Dendritic cell treated with granulocyte-macrophage colony-stimulating factor and Interleukin-4, amounts not matched to agents 40 ng/mL and 50 ng/mL, for 4 days (primary cell): ENCODE results near the gene PAX8.
A peak's percentile ranks its signal among the peaks of the same experiment; 100 is the strongest.

Experiments
- H3K27ac Mint-ChIP-seq: one replicate; pipeline ENCODE4 v1.8.0; 2022; ENCODE audit warnings: mild to moderate bottlenecking, mixed read lengths
- H3K27me3 Mint-ChIP-seq: one replicate; pipeline ENCODE4 v1.8.0; 2022; ENCODE audit warnings: mild to moderate bottlenecking, mixed read lengths
- H3K36me3 Mint-ChIP-seq: one replicate; pipeline ENCODE4 v1.8.0; 2022; ENCODE audit warnings: low read depth, mixed read lengths
- H3K4me1 Mint-ChIP-seq: one replicate; pipeline ENCODE4 v1.8.0; 2022; ENCODE audit warnings: low read depth, mixed read lengths
- H3K4me3 Mint-ChIP-seq: one replicate; pipeline ENCODE4 v1.8.0; 2022; ENCODE audit warnings: mild to moderate bottlenecking, moderate library complexity, mixed read lengths
- H3K9me3 Mint-ChIP-seq: one replicate; pipeline ENCODE4 v1.8.0; 2022; ENCODE audit warnings: mixed read lengths
- intact Hi-C: fragments of 100-400 bp; cut with micrococcal nuclease; formaldehyde crosslinking; loops from one replicate; pipeline ENCODE4 v1.15.0; 2022

The PAX8 gene

DNA sequence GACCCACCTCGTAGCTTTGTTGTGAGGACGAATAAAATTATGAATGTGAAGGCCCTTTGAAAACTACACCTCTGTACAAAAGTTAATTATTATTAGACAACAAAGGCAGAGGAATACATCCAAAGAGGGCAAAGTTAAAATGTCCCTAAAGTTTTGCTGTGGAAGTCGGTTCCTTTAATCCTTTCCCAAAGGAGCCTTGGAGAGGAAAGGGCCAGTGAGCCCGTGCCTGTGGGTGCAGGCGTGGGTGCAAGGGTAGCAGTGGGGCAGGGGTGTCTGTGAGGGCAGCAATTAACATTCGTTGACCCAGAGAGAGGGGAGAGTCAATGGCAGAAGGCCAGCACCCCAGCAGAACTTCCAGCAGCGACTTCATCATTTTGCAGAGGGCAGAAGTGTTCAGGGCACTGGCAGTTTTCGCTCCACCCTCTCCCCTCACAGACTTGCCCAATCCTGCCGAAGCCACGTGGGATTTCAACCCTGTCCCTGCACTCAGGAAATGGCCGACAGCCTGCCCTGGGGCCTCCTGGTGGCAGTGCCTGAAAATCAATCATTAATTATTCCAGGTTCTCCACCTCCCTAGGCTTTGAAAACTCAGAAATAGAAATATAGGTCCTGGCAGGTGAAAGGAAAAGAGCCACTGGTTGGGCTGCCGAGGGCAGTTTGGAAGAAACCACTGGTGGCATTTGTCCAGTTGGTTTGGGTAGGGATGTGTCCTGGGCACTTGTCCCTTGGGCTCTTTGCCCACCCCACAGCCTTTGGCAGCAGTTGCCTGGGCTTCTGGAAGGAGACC lies 4.2 kb upstream of the PAX8 start:
- Mint-ChIP-seq H3K4me3 (no peak overlapping the region), H3K9me3 (no peaks in the 10 kb centered on the region), H3K27ac (peak overlapping the region; percentile 33), H3K27me3 (peaks cover 30% of the 10 kb centered on the region), H3K36me3 (no peaks in the 10 kb centered on the region), H3K4me1 (peaks cover 14% of the 10 kb centered on the region)
- intact Hi-C loops, result no loop called here

DNA sequence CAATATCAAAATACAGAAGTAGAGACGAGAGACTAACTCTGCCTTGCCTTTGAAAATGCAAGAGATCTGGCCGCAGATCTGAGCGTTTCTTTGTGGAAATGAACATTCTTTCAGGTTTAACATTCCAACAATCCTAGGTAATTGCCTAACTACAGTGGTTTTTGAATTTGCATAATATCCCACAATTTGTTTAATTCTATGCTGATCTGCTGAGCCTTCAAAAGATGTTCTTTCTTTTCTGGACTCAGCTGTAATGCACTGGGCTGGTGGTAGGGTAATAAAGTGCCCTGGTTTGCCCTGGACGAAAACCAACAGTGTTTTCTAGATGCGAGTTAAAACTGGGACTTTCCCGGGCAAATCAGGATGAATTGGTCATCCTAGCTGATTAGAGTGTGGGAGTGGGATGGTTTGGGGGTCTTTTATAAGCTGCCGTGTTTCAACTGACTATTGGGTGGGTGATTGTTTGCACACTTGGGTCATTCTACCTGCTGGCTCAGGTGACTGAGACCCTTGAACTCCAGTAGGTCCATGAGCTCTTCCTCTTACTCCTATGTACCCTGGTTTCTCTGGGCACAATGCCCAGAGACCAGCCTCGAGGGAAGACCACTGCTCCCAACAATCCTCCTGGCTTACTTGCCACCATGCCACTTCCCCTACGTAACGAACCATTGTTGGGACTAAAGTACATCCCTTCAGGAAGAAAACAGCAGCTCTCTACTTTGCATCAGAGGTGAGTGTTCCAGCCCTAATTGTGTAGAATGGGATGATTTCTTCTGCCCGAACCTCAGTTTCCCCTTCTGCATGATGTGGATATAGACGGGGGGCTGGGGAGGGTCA lies 3.4 kb upstream of the PAX8 start:
- H3K36me3 Mint-ChIP-seq, result no peaks in the 10 kb centered on the region
- H3K27me3 Mint-ChIP-seq, result peaks cover 34% of the 10 kb centered on the region
- intact Hi-C loops, result no loop called here

DNA sequence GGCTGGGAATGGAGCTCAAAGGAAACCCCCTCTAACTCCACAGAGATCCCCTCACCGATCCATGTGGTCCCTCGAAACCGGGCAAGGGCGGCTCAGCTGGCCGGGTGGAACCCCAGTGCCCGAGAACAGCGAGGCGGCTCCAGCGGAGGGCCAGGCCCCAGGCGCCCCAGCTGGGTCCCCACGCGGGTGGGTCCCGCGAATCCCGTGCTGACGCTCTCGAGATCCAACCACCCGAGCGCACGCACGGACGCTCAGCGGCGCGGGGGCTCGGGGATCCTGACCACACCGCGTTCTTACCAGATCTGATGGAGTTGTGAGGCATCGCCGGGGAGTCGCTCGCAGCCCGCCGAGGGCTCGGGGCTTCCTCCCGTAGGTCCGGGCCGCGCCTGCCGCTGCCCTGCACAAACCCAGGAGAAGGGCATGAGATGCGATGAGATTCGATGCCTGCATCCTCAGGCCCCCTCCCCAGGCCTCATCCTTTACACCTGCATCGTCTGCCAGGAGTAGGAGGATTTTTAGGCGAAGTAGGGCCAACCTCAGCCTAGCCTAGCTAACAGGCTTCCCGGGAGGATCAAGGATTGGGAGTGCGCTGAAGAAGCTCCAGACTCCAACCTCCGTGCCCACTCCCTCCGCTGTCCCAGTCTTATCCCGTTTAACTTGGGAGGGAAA lies 514 bp downstream of the PAX8 start:
- no peaks in the 10 kb centered on the region for H3K9me3 Mint-ChIP-seq
- H3K4me3 Mint-ChIP-seq, result no peak overlapping the region
- H3K4me1 Mint-ChIP-seq, result peaks cover 19% of the 10 kb centered on the region
- H3K27ac Mint-ChIP-seq, result no peak overlapping the region
- intact Hi-C loops, result no loop called here
- peaks cover 70% of the 10 kb centered on the region for H3K27me3 Mint-ChIP-seq
- H3K36me3 Mint-ChIP-seq, result no peaks in the 10 kb centered on the region

More for the DNA sequence above, 3.4 kb upstream of the PAX8 start:
- H3K27ac Mint-ChIP-seq, result peak overlapping the region; percentile 33
- no peak overlapping the region for H3K4me3 Mint-ChIP-seq
- peaks cover 20% of the 10 kb centered on the region for H3K4me1 Mint-ChIP-seq
- H3K9me3 Mint-ChIP-seq, result no peaks in the 10 kb centered on the region

DNA sequence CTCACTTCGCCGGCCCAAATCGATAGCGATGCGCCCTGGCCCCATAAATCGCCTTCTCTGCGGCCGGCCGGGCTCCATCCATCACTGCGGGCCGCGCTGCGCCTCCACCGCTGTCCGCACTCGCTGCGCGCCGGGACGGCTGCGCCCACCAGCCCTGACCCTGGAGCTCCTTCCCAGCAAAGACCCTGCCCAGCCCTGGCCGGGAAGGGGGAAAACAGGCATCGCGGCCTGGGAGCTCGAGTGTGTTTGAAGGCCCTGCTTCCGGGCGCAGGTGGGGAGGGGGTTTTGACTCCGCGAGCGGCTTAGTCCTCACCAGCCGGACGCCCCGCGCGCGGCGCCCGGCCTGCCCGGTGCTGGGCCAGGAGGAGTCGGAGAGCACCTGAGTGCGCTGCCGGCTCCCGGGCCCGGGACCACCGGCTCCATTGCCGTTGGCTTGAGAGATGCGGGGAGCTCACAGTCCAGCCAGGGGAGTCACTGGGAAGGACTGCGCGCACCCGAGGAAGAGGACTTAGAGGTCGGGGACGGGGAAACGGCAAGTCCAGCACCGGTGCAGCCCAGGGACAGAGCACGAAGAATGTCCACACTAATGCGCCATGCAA lies 1.1 kb downstream of the PAX8 start:
- Mint-ChIP-seq H3K36me3 (no peaks in the 10 kb centered on the region), H3K27me3 (peaks cover 74% of the 10 kb centered on the region), H3K4me3 (no peak overlapping the region), H3K9me3 (no peaks in the 10 kb centered on the region), H3K27ac (no peak overlapping the region), H3K4me1 (peaks cover 15% of the 10 kb centered on the region)
- intact Hi-C loops, result no loop called here

DNA sequence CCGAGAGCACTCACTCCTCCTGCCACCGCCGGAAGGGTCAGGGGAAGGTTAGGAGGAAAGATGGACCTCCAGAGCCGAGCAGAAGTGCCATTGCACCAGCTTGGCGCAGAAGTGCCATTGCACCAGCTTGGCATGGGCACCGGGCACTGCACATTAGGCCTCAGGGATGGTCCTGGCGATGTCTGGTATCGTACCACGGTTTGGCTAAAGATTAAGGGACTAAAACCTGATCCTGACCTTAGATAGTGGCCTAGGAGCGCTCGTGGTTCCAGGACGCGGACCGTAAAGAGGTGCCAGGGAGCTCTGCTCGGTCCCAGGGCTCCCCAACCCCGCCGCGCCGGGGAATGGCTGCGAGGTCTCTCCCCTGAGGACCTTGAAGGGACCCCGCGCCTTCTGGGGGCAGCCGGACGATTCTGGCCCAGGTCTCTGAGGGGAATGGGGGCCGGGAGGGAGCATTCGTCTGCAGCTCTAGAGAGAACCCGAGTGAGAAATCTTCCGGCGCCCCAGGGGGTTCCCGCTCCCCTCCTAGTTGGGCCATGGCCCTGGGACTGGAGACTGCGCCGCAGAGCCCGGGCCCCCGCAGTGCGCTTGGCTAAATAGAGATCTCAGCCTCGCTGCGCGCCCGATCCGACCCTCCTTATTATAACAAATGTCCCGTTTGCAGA lies 1.8 kb downstream of the PAX8 start:
- H3K4me1 Mint-ChIP-seq, result peaks cover 15% of the 10 kb centered on the region
- H3K9me3 Mint-ChIP-seq, result no peaks in the 10 kb centered on the region
- no peak overlapping the region for H3K27ac Mint-ChIP-seq
- H3K36me3 Mint-ChIP-seq, result no peaks in the 10 kb centered on the region
- peaks cover 81% of the 10 kb centered on the region for H3K27me3 Mint-ChIP-seq
- intact Hi-C loops, result no loop called here
- no peak overlapping the region for H3K4me3 Mint-ChIP-seq

DNA sequence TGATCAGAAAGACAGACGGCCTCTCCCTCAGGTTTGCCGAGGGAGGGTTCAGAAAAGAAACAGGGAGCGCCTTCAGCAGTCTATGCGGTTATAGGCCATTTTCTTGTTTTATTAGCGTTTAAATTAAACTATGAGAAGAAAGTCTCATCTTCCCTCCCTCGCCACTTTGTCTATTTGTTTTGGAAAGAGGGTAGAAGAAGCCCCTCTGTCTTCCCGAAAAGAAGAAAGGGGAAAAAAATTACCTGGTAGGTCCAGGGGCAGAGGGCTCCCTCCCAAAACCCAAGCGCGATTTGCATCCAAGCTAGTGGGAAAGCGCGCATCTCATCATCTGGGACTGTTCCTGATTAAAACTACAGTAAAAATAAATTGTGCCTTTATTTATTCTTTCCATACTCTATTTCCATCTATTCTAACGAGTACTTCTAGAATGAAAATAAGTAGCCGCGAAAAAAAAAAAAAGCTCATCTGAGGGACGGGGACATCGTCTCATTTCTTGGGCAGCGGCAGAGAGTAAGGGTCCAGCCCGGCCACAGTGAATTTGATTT lies 2.4 kb downstream of the PAX8 start:
- intact Hi-C loops, result no loop called here
- peaks cover 87% of the 10 kb centered on the region for H3K27me3 Mint-ChIP-seq
- no peaks in the 10 kb centered on the region for H3K9me3 Mint-ChIP-seq

DNA sequence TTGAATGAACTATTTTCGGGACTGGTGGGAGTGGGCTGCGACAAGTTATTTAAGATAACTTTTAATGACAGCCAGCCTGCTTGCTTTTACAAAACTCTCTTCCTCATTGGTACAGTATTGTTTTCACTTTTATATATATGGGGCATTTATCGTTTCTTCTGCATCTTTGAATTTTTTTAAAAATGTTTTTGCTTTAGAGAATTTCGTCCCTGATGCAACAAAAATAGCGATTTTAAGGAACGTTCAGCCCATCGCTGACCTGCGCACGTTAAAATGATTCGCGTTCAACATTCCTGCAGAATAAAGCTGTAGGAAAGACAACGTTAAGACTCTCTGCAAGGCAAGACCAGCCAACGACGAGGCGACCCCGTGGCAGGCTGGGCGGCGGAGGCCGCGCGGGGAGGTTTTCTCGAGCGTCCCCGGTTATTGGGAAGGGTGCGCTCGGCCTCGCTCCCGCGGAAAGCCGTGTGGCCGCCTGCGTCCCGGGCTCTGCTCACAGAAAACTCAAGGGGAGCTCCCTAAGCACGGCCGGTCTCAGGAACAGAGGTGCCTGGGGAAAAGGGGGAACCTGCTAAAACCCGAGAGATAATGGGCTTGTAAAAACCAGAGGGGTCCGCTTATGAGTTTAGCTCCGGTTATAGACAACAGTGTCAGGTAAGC lies 3.0 kb downstream of the PAX8 start:
- H3K27me3 Mint-ChIP-seq, result peaks cover 93% of the 10 kb centered on the region
- peaks cover 15% of the 10 kb centered on the region for H3K4me1 Mint-ChIP-seq
- intact Hi-C loops, result no loop called here
- H3K9me3 Mint-ChIP-seq, result no peaks in the 10 kb centered on the region
- H3K4me3 Mint-ChIP-seq, result no peak overlapping the region
- H3K36me3 Mint-ChIP-seq, result no peaks in the 10 kb centered on the region
- H3K27ac Mint-ChIP-seq, result no peak overlapping the region

More for the DNA sequence above, 2.4 kb downstream of the PAX8 start:
- peaks cover 15% of the 10 kb centered on the region for H3K4me1 Mint-ChIP-seq
- no peak overlapping the region for H3K4me3 Mint-ChIP-seq
- no peaks in the 10 kb centered on the region for H3K36me3 Mint-ChIP-seq
- H3K27ac Mint-ChIP-seq, result no peak overlapping the region

DNA sequence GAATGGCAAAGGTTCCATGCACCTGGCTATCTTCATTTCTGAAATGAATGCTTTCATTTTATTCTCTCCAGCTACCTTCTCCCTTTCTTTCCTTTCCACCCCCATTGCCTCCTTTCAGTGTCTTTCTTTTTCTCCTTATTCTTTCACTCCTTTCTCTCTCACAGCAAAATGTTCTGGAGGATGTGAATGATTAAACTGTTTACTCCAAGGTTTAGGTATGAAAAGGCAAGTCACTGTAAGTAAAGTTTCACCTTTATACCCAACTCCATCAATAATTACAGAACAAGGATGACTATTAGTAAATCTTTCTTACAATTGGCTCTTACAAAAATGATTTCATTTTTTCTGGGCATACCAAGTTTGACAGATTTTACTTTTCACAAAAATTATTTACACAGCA lies 4.3 kb downstream of the PAX8 start:
- intact Hi-C loops, result no loop called here
- Mint-ChIP-seq H3K27ac (no peak overlapping the region), H3K9me3 (no peaks in the 10 kb centered on the region), H3K27me3 (peaks cover 89% of the 10 kb centered on the region), H3K4me3 (no peak overlapping the region), H3K36me3 (no peaks in the 10 kb centered on the region), H3K4me1 (peaks cover 15% of the 10 kb centered on the region)

DNA sequence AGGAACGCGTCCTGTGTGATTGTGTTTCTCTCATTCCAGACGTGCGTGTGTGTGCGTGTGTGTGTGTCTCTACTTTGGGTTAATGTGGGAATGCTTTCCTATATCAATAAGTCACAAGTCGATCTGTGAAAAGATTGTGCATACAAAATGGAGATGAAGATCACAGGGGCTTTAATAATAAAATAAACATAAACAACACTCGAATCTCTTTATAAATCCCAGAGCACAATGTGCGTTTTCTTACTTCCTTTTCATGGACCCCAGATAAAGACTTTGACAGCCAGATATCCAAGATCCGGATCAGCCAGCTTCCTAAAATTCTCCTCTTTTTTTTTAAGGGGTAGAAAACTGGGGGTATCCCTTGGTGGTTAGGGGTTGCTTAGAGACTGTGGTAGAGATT lies 4.7 kb downstream of the PAX8 start:
- Mint-ChIP-seq H3K27ac (no peak overlapping the region), H3K9me3 (no peaks in the 10 kb centered on the region), H3K4me1 (peaks cover 15% of the 10 kb centered on the region), H3K27me3 (peaks cover 85% of the 10 kb centered on the region), H3K4me3 (no peak overlapping the region), H3K36me3 (no peaks in the 10 kb centered on the region)
- intact Hi-C loops, result no loop called here

DNA sequence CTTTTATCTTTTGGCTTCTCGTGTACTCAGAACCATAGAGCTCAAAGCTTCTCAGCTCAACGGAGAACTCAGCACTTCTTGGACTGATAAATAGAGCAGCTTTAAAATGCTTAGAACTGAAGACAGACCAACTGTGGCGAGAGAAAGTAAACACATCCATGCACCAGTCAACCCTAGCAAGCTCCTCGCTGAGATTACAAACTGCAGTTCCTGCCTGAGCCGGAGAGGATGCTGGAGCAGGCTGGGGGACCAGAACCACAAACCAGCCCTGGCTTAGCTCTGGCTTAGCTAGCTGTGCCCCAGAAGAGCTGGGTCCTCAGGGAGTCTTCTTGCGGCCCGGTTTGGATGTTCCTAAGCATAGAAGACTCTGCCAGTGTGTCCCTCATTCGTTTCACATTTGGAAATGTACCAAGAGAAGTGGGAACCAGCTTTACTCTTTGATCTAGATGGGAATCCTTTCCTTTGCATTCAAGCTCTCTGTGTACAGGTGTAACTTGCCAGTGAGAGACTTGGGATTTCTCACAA lies 5.6 kb downstream of the PAX8 start:
- Mint-ChIP-seq H3K27ac (no peak overlapping the region), H3K4me1 (peaks cover 15% of the 10 kb centered on the region), H3K4me3 (no peak overlapping the region), H3K27me3 (peaks cover 76% of the 10 kb centered on the region), H3K9me3 (no peaks in the 10 kb centered on the region), H3K36me3 (peaks cover 5% of the 10 kb centered on the region)
- intact Hi-C loops, result no loop called here

DNA sequence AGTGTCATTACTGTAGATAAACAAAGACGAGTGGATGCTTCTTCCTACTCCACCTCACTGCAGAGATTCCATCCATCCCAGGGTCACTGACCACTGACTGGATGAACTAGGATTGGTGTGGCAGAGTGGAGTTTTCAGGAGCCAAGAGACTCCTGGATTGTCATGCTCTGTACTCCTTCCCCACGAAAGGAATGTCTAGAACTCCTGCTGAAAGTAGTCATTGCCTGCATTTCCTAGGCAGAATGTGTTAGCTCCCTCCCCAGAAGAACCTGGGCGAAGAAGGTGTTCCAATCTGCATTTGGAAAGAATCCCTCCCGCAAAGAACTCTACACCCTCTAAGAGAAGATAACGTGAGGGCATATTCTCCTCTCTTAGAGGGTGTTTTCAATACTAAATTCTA lies 6.2 kb downstream of the PAX8 start:
- Mint-ChIP-seq H3K27me3 (peaks cover 74% of the 10 kb centered on the region), H3K36me3 (peaks cover 11% of the 10 kb centered on the region), H3K9me3 (no peaks in the 10 kb centered on the region), H3K4me3 (no peak overlapping the region), H3K4me1 (peaks cover 10% of the 10 kb centered on the region), H3K27ac (no peak overlapping the region)
- intact Hi-C loops, result no loop called here

DNA sequence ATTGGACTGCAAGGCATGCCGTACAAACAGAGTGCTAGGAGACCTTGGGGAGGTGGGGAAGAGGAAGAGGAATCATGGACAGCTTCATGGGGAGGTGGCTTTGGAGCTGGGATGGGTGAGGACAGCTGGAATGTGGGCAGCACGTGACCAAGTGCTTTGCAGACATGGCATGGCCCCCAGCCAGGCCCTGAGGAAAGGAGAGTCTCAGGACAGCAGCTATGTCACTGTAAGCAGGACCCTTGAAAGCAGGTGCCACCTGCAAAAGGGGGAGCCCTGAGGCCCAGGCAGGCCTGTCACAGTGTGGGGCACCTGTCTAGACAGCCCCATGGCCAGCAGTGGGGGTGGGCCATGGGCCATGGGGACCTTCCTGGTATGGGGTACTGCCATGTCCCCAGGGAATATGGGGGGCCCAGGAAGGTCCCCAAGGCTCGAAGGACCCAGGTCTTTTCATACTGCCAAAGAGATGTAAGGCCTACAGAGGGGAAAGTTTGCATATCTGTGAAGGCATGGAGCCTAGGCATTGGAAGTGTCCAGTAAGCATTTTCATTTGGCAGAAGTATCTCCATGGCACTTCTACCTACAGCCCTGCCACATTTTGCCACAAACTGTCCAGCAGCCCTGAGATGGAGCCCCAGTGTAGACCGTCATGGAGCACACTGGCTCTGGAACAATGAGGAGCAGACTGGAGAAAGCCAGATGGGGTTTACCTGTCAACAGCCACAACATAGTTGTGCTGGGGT lies 9.9 kb downstream of the PAX8 start:
- H3K4me1 Mint-ChIP-seq, result peaks cover 9% of the 10 kb centered on the region
- peaks cover 44% of the 10 kb centered on the region for H3K27me3 Mint-ChIP-seq
- H3K9me3 Mint-ChIP-seq, result no peaks in the 10 kb centered on the region
- no peak overlapping the region for H3K4me3 Mint-ChIP-seq
- peaks cover 41% of the 10 kb centered on the region for H3K36me3 Mint-ChIP-seq
- intact Hi-C loops, result no loop called here
- no peak overlapping the region for H3K27ac Mint-ChIP-seq
